GM23248 (cell line): Measurements from ENCODE around the gene IGF2BP1.

Experiments
- EZH2 ChIP-seq: fragments of 200-600 bp; sonication (generic); IDR thresholded peaks from 2 replicates; pipeline ENCODE4 v1.6.1; 2018; ENCODE audit warnings: antibody characterized with exemption, mild to moderate bottlenecking; ENCODE audit not compliant: insufficient read depth, poor library complexity, severe bottlenecking
- EZH2phosphoT487 ChIP-seq: fragments of 200-600 bp; sonication (generic); IDR thresholded peaks from 2 replicates; pipeline ENCODE4 v1.6.1; 2018; ENCODE audit warnings: antibody characterized with exemption, moderate library complexity, mild to moderate bottlenecking, low read depth; ENCODE audit not compliant: insufficient read depth

- TF ChIP-seq EZH2phosphoT487 (no peak), EZH2 (no peak)
Measured at GRCh38 chr17:49086649-49087048, 89.5 kb downstream of the IGF2BP1 start.
